ENCODE measurements around the gene RSBN1L.
A peak's percentile ranks its signal among the peaks of the same experiment; 100 is the strongest.
"Not testable (repeated sequence)": the region's sequence is repeated elsewhere in the genome, so short reads cannot be mapped to it uniquely, and the experiment has no call there.

Gene RSBN1L

GRCh38 chr7:77696057-77696642 is at the start of gene RSBN1L:
RSBN1L (plus strand) TSS chr7:77696459; CDS start chr7:77696470, 11 bp downstream.
- peak; percentile 35 for TF ChIP-seq CTCF (IDR thresholded peaks at IDR 0.05; ENCODE audit: insufficient read depth, low read depth, low read length, missing control alignments)
- peak within 1 kb of the TSS; percentile 94 for H3K4me3 ChIP-seq (ENCODE audit: low read length)
- peak; percentile 99 for DNase-seq (ENCODE audit: low read depth)

- DNase-seq (ENCODE audit: low read depth) = no peak
- TF ChIP-seq CTCF (IDR thresholded peaks at IDR 0.05; ENCODE audit: insufficient read depth, low read depth, low read length, missing control alignments) = no peak
- H3K4me3 ChIP-seq (ENCODE audit: low read length) = no peak overlapping the region
These were observed 47.4 kb upstream of the RSBN1L start for GRCh38 chr7:77648742-77649338.

- no peak for DNase-seq (ENCODE audit: low read depth)
- TF ChIP-seq CTCF (IDR thresholded peaks at IDR 0.05; ENCODE audit: insufficient read depth, low read depth, low read length, missing control alignments) = no peak
- no peak overlapping the region for H3K4me3 ChIP-seq (ENCODE audit: low read length)
These were observed 46.4 kb upstream of the RSBN1L start for GRCh38 chr7:77649716-77650349.

- TF ChIP-seq CTCF (IDR thresholded peaks at IDR 0.05; ENCODE audit: insufficient read depth, low read depth, low read length, missing control alignments) = peak; percentile 75
- peak; percentile 37 for DNase-seq (ENCODE audit: low read depth)
These were observed 44.6 kb upstream of the RSBN1L start for GRCh38 chr7:77651575-77652162.

GRCh38 chr7:77652826-77653225 is 43.4 kb upstream of the RSBN1L start:
- not testable (repeated sequence) for DNase-seq (ENCODE audit: low read depth); H3K4me3 ChIP-seq (ENCODE audit: low read length)

More at GRCh38 chr7:77651575-77652162, 44.6 kb upstream of the RSBN1L start:
- H3K4me3 ChIP-seq (ENCODE audit: low read length) = no peak overlapping the region

GRCh38 chr7:77653572-77653971 is 42.7 kb upstream of the RSBN1L start:
- H3K4me3 ChIP-seq (ENCODE audit: low read length) = no peak overlapping the region
- DNase-seq (ENCODE audit: low read depth) = no peak
- TF ChIP-seq CTCF (IDR thresholded peaks at IDR 0.05; ENCODE audit: insufficient read depth, low read depth, low read length, missing control alignments) = no peak

- no peak for TF ChIP-seq CTCF (IDR thresholded peaks at IDR 0.05; ENCODE audit: insufficient read depth, low read depth, low read length, missing control alignments)
- no peak for DNase-seq (ENCODE audit: low read depth)
- H3K4me3 ChIP-seq (ENCODE audit: low read length) = no peak overlapping the region
These were observed 40.9 kb upstream of the RSBN1L start for GRCh38 chr7:77655356-77655755.
